NCI-H1092 treated with DMSO at 0.1 percent for 48 hours (cell line): ENCODE data around the gene PDK3.

Experiments used
- DNase-seq: peaks from one replicate; lab custom pipeline; 2025; lab: John Stamatoyannopoulos, UW

PDK3 gene

DNA sequence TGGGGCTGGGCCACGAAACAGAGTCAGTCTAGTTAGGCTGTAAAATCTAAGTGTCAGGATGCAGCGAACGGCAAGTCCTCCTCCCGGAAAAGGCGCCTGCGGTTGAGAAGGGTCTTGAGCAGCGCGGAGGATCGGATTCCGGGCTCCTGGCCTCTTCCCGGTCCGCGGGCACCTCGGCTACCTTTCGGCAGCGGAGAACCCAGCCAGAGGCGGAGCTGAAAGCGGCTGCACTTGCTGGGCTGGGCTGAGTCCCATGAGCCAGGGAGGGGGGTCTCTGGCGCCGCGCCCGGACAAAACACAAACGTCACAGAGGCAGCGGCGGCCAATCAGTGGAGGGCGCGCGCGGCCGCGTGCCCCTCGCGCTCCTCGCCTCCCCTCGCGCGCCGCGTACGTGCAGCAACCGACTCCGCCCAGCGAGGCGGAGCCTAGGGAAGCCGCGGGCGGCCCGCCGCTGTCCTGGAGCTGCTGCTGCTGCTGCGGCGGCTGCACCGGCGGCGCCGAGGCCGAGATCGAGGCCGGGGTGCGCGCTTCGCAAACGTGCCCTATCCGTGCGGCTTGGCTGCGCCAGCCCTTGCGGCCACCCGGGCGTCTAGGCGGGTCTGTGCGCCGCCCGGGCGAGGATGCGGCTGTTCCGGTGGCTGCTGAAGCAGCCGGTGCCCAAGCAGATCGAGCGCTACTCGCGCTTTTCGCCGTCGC is at the start of gene PDK3:
PDK3 (plus strand) TSS at position 451 of the 696 bp plus-strand sequence; CDS start at position 621, 170 bp downstream.
- peak; percentile 94 for DNase-seq

DNA sequence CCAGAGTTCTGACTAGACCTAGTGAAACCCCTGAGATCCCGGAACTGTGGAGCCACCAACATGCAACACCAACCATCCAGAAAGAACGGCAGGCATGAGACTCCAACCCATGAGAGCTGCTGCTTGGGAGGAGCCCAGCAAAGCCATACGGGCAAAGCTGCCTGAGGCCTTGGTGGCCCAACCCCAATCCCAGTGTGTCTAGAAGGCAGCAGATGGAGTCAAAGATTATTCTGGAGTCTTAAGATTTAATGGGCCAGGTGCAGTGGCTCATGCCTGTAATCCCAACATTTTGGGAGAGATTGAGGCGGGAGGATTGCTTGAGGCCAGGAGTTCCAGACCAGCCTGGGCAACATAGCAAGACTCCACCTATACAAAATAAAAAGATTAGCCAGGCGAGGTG is 49.2 kb upstream of the PDK3 start:
- no peak for DNase-seq

DNA sequence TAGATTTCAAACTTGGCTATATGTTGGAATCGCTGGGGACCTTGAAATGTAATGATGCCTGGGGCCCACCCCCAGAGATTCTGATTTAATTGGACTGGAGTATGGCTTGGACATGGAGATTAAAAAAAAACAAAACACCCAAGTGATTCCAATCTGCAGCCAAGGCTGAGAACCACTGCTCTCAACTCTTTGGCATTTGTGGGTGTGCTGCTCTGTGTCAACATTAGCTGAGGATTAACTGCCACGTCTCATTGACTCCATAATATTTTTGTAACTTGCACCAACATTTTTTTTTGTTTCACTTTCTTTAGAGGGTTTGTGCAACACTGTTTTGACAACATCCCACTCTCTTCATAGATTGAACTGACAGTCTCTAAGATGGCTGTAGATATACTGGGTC is 41.1 kb upstream of the PDK3 start:
- DNase-seq, result no peak

DNA sequence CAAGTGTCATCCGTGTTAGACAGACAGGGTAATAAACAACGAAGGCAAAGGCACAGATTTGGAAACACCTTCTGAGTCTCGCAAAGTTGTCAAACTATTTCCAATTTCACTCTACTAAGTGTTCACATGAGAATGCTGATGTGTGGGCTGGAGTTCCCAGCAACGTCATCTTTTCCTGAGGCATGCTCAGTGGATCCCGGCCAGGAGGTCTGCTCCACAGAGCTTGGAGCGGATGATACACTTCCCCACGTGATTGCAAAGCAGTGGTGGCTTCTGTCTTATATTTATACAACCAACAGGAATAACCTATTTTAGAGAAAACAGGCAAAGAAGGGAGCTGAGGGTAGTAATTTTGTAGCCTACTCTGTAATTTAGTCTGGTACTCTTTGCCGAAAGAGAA is 40.1 kb upstream of the PDK3 start:
- no peak for DNase-seq

DNA sequence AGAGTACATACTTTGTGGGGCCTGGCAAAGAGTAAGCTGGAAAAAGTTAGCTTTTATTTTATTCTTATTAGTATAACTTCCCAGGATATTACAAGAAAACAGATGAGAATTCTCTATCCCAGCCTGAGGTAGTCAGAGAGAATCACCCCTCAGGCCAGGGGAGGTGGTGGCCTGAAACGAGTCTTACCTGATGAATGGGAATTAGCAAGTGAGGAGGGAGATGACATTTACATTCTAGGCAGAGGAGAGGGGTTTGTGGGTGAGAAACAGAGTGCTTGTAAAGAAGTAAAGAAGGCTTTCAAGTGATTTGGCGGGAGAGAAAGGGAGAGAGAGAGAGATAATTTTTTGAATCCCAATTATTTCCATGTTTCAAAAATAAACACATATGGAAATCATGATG is 39.3 kb upstream of the PDK3 start:
- no peak for DNase-seq

DNA sequence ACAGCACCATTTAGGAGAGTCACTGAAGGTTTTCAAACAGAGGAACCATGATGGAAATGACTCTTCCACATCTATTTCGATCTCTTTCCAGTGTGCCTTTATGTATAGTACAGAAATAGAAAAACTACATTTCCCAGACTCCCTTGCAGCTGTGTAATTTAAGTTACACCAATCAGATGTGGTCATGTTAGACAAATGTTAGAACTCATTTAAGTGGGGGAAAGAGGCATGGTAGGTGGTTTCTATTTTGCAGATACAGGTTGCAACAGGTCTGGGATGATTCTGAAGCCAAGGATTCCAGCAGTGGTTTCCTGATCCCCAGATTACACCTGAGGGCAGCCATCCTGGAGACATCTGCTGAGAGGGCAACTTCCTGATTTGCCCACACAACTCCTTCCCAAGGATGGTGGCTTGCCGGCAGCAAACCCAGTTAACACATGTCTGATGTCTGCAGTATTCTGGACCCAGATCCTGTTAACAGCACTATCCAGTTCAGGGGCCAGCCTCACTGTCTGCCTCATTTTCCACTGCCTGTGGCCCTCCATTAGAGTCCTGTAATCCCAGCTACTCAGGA is 38.7 kb upstream of the PDK3 start:
- no peak for DNase-seq

DNA sequence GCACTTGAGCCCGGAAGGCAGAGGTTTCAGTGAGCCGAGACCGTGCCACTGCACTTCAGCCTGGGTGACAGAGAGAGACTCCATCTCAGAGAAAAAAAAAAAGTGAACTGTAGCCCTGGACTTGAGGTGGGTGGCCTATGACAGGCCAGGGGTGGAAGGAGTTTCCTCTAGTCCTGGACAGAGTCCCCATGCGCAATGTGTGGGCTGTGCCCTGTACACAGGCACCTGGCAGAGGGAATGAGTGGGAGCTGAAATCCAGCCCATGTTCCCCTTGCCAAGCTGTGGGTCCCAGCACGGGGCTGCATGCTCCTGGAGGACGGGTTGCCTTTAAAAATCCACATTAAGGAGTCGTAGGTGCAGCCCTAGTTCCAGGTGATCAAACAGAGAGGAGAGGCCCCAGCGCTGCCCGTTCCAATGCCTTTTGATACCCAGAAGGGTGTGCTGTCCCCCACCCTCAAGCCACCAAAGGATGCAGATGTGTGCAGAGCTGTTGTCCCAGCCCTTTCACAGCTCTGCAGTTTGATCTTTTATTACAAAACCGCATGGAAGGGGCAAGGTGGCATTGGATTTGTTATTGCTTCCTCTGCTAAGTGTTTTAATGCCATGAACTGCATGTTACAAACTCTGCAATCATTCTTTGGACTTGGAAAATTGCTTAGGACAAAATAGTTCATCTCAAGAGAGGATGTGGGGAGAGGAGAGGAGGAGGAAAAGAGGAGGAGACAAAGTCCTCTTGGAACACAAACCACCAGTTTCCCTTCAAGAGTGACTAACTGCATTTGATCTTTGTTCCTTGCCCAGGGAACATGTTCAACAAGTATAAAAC is 38.0 kb upstream of the PDK3 start:
- DNase-seq, result no peak

DNA sequence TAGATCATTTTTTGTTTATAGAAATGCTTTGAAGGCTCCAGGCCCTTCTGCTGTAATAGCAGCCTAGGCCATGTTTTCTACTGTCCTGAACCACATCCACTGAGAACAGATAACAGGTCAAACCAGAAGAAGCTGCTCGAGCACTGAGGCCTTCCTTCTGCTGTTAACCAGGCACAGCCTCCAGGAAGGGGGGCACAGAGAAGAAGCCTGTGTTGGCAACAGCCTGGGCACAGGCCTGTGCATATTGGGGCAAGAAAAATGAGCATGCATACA is 37.4 kb upstream of the PDK3 start:
- no peak for DNase-seq

DNA sequence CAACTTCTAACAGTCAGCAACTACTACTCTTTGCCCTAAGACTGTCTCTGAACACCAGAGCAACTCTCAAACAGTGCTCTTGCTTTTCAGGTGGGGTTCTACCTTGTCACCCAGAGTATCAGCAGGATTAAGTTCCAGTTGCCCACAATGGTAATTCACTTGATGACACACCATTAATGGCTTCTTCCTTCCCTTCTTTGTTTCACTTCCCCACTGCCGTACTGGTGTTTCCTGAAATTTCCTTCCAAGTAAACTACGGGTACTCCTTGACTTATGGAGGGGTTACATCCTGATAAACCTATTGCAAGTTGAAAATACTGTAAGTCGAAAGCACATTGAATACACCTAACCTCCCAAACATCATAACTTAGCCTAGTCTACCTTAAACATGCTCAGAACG is 36.6 kb upstream of the PDK3 start:
- DNase-seq, result no peak

DNA sequence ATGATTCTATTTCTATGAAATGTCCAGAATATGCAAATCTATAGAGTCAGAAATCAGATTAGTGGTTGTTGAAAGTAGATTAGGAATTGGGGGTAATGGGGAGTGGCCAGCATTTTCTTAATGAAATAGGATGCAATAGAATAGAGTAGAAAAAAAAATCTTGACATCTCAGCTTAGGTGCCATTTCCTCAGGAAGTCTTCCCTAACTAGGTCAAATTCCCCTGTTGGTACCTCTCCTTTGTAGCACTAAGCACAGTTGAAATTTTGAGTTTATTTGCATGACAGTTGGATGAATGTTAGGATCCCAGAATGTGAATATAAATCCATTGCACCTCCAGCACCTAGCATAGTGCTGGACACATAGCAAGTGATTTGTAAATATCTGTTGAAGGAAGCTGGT is 30.0 kb upstream of the PDK3 start:
- no peak for DNase-seq

DNA sequence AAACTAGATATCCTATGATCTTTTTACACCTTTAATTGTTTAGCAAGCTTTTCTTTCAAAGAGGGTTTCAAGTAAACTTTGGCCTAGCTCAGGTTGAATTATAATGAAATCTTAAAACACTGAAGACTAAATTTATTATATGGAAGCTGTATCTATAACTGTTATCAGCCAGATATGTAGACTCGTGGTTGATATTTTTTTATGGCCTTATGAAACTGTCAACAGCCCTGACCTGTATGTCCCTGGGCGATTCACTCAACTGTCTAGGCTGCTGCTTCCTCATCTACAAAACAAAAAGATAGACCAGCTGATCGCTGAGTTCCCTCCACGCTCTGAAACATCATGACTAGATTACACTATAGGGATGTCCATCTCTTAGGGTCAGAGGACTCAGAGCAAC is 21.2 kb upstream of the PDK3 start:
- no peak for DNase-seq

DNA sequence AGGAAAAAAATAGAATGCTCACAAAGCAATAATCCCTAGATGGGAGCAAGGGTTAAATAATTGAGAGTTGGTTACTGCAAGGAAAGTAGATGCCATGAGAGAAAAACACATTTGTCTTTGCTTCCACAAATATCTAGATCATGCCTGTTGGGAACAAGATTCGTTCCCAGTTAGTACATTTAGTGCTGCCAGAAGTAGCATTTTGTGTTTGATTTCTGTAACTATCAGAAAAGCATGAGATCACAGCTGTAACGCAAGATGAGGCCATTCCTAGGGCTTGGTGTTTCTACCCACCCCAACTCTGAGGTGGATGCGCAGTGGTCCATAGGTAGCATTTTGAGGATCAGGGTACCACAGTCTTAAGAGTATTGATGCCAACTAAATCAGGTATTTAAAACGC is 20.4 kb upstream of the PDK3 start:
- no peak for DNase-seq

DNA sequence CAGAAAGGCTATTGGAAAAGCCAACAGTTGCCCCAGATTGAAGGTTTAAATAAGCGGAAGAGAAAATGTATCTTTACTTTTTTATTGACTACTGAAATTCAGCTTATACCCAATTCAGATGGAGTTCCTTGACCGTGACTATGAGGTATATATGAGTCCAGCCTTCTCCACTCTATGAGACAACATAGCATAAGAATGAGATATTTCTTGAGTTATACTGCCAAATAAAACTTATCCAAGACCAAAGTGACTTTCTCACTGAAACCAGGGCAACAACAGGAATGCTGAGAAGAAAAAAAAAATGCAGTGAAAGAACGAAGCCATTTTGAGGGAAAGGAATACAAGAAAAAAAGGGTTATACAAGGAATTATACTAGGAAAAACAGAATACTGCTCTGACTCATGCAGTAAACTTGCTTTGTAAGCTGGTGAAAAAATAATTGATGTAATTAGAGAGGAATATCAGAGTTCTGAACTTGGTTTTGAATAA is 16.3 kb upstream of the PDK3 start:
- DNase-seq, result no peak

DNA sequence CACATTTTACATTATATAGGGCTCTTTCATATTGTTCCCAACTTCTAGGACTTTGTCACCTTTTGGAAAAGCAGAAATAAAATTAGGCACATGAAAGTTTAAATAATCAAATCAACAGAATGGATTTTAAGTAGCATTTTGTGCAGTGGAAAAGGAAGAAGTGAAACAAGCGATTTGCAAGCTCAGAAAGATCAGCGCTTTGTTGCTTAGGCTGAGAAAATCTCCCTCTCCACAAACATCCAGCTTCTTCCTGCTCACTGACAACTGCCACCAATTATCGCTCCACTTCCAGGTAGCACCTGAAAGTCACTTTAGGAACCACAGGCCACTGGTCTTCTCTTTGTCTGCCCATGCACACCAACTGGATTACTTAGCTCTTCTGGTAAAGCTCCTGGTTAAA is 2.0 kb upstream of the PDK3 start:
- no peak for DNase-seq

DNA sequence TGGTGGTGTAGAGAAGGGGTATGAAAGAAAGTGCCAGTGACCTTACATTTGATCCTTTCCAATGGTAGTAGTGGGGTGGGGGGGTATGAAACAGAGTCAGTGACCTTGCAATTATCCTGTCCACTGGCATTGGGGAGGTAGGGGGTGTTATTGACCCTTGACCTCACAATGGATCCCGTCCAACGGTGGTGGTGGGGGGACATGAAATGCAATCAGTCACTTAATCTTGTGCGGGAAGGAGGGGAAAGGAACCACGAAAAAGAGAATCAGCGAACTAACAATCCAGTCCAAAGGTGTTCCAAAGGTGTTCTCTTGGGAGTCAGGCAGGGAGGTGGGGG is 619 bp upstream of the PDK3 start:
- no peak for DNase-seq

DNA sequence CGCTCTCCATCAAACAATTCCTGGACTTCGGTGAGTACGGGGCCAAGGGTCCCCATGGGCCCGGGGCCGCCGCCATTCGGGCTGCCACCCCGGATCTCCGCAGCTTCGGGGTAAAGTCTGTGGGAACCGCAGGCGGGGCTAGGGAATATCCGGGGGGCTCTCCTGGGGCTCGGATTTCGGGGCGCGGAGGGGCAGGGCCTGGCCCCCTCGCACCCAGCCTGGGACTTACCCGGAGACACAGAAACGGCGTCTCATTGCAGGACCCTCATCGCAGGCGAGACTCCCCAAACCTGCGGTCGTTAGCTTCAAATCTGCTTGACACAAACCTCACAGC is 413 bp downstream of the PDK3 start:
- no peak for DNase-seq

DNA sequence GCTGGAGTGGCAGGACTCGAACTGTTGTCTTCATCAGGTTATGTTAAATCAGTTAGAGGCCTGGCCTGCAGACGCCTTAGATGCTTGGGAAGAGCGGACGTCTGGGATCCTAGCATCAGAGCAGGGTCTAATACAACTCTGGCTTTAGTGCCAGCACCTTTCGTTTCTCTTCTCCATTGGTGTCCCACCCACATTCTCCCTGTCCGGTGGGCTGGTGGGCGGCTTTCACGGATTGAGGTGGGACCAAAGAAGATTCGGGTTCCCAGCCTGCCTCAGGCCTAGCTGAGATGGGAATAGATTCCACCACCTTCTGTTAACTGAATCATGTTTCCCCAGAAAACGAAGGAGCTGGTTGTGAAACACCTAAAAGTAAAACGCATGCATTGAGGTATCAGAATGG is 939 bp downstream of the PDK3 start:
- DNase-seq, result no peak

DNA sequence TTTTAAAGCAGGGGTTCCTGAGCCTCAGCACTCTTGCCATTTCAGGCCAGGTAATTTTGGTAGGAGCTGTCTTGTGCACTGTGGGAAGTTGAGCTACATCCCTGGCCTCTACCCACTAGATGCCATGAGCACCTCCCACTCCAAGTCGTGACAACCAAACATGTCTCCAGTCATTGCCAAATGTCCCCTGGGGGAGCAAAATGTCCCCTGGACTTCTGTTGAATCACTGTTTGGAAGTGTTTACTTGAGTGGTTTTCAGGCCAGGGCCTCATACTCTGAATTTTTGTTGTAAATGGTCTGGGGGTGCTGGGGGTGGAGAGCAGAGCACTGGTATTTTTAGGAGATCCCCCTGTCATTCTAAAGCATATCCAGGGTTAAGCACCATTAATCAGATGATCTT is 3.2 kb downstream of the PDK3 start:
- no peak for DNase-seq

DNA sequence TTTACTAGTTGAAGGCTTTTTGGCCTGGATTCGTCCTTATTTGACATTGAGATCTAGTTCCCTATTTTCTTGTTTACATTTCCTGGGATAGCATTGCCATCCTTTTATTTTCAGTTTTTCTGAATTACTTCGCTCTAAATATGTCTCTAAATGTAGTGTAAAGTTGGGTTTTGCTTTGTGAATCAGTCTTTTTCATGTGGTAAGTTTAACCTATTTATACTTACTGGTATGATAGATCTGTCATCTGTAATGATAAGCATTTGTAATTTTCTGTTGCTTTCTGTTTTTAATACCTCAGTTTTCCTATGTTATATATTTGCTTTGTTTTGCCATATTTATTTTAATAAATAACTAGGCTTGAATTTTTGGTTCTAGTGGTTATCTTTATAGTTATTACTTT is 6.7 kb downstream of the PDK3 start:
- no peak for DNase-seq

DNA sequence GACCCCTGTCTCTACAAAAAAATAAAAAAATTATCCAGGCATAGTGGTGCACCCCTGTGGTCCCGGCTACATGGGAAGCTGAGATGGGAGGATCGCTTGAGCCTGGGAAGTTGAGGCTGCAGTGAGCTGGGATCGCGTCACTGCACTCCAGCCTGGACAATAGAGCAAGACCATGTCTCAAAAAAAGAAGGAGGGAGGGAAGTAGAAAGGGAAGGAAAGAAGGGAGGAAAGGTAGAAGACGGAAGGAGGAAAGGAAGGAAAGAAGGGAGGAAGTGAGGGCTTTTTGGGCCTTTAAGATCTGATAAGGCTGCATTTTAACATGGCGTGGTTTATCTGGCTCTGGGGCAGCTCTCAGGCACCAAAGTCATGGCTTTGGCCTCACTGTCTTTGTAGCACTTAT is 10.4 kb downstream of the PDK3 start:
- no peak for DNase-seq

DNA sequence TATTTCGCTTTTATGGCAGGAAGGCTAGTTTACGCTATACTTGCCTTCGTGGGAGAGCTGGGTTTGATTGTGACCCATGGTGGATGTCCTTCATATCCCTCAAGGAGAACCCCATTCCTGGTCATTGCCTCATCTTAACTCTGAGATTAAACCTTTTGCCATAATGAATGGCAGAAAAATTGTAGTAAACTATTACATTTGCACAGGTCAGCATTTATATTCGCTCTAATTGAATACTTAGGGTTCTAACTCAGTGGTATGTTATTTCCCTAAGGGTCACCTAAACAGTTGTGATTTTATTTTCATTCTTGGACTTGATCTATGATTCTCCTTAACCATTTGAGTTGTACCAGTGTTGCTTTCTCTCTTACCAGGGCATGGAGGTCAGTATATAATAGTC is 13.4 kb downstream of the PDK3 start:
- no peak for DNase-seq

DNA sequence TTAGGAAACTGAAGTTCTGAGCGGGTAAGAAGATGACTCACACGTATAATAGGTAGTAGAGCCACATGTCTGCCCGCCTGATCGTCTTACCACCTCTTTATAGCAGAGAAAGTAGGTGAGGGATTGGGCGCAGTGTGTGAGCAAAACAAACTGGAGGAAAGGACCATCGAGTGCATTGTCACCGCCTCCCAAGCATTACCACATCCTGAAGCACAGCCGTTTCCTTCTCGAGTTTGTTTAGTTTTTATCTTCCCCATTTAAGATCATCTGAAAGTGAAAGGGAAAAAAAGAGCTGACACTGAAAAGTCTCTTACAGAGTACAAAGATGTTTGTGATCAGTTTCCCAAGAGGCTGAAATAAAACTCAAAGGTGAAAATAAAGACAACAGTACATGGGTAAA is 14.8 kb downstream of the PDK3 start:
- DNase-seq, result peak; percentile 46

DNA sequence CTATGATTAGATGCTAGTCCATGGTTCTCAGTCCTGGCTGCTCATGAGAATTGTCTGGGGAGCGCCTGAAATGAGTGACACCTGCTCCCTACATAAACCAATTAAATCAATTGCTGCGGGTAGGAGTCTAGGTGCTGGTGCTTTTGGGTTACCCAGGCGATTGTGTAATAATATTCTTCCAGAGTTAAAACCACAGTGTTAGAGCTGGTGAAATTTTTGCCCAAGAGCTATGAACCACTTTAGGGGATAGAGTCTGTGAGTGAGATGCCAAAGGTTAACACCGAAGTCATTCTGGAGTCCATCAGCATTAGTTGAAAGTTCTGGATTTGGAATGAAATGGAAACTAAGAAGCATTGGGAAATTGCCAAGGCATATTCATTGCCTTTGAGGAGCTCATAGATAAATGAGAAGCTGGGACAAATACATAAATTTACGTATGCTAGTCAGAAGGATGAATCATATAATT is 15.3 kb downstream of the PDK3 start:
- peak; percentile 46 for DNase-seq
